GM13976 (cell line): ENCODE data around the gene CADM2.
"Not testable (repeated sequence)": the region's sequence is repeated elsewhere in the genome, so short reads cannot be mapped to it uniquely, and the experiment has no call there.

Experiments
- DNase-seq: peaks from one replicate; pipeline ENCODE4 v3.0.0; 2012; ENCODE audit warnings: low spot score
- in situ Hi-C: fragments of 300-500 bp; cut with MboI; formaldehyde crosslinking; loops from one replicate; pipeline ENCODE4 v1.12.0; 2022; ENCODE audit warnings: low sequenced_read_pairs, mixed read lengths, inconsistent platforms; ENCODE audit not compliant: unreplicated experiment
- TF ChIP-seq, protein P1 (sequence below): IDR thresholded peaks from 2 replicates; pipeline ENCODE4 v1.5.1; 2012; ENCODE audit warnings: borderline replicate concordance, mild to moderate bottlenecking; ENCODE audit not compliant: insufficient read depth; ENCODE audit errors: extremely low read depth, missing control alignments, control extremely low read depth

Gene CADM2

DNA sequence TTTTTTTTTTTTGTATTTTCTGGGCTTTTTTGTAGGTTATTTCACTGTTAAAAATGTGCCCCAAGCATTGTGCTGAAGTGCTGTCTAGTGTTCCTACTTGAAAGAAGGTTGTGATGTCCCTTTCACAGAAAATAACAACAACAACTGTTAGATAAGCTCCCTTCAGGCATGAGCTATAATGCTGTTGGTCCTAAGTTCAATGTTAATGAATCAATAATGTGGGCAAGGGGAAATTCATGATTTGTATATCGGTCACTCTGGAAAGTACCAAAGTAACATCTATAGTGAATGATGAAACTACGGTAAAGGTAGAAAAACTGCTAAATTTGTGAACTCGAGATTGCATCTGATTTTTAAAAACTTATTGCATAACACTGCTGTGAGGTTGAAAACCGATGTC lies 539.4 kb downstream of the CADM2 start:
- in situ Hi-C loops, result no loop called here
- DNase-seq, result no peak
- TF ChIP-seq, protein P1, sequence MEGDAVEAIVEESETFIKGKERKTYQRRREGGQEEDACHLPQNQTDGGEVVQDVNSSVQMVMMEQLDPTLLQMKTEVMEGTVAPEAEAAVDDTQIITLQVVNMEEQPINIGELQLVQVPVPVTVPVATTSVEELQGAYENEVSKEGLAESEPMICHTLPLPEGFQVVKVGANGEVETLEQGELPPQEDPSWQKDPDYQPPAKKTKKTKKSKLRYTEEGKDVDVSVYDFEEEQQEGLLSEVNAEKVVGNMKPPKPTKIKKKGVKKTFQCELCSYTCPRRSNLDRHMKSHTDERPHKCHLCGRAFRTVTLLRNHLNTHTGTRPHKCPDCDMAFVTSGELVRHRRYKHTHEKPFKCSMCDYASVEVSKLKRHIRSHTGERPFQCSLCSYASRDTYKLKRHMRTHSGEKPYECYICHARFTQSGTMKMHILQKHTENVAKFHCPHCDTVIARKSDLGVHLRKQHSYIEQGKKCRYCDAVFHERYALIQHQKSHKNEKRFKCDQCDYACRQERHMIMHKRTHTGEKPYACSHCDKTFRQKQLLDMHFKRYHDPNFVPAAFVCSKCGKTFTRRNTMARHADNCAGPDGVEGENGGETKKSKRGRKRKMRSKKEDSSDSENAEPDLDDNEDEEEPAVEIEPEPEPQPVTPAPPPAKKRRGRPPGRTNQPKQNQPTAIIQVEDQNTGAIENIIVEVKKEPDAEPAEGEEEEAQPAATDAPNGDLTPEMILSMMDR, result no peak

DNA sequence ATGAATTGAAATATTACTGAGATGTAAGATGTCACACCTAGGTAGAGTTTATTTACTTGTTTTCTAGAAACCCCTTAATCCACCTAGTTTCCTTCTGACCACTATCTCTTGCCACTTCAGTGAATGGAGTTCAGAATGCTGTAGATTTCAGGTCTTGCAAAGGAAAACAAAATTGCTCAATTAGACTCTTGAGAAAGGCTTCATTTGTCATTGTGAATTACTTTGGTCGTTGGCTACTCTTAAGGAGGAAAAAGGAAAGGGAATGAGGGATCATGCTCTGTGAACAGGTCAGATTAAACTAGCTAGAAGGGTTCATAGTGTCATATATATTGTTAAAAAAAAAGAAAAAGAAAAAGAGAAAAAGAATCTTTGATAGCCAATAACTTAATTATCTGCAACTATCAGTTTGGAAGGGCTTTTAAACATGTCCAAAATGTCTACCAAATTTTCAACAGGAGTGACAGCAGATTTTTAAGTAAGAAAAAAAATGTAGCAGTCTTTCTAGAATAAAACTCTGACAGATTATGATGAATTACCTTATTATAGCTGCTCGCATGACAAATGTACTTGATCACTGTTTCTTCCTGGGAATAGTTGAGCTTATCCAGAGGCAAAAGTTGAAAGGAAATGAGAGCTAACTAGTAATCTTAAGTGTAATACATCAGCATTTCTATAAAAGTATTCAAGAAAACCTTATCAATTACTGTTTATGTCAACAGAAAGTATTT lies 543.5 kb downstream of the CADM2 start:
- TF ChIP-seq, protein P1, result no peak
- DNase-seq, result no peak
- in situ Hi-C loops, result no loop called here

DNA sequence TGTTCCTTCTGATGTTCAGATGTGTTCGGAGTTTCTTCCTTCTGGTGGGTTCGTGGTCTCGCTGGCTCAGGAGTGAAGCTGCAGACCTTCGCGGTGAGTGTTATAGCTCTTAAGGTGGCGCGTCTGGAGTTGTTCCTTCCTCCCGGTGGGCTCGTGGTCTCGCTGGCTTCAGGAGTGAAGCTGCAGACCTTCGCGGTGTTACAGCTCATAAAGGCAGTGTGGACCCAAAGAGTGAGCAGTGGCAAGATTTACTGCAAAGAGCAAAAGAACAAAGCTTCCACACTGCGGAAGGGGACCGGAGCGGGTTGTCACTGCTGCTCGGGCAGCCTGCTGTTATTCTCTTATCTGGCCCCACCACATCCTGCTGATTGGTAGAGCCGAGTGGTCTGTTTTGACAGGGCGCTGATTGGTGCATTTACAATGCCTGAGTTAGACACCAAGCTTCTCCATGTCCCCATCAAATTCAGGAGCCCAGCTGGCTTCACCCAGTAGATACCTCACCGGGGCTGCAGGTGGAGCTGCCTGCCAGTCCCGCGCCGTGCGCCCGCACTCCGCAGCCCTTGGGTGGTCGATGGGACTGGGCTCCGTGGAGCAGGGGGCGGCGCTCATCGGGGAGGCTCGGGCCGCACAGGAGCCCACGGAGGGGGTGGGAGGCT lies 545.5 kb downstream of the CADM2 start:
- DNase-seq, in situ Hi-C loops: not testable (repeated sequence)

DNA sequence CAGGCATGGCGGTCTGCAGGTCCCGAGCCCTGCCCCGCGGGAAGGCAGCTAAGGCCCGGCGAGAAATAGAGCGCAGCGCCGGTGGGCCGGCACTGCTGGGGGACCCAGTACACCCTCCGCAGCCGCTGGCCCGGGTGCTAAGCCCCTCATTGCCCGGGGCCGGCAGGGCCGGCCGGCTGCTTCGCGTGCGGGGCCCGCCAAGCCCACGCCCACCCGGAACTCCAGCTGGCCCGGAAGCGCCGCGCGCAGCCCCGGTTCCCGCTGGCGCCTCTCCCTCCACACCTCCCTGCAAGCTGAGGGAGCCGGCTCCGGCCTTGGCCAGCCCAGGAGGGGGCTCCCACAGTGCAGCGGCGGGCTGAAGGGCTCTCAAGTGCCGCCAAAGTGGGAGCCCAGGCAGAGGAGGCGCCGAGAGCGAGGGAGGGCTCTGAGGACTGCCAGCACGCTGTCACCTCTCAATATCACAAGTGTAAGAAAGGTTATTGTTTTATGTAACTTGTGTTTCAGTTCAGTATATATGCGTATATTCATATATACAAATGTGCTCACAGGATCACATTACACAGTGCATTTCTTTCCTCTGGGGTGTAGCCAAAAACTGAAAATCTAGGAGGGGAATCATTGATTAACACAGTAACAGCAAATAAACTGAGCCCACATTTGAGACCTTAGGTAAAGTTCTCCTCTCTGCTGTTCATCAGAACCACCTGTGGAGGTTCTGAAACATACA lies 546.2 kb downstream of the CADM2 start:
- in situ Hi-C loops, DNase-seq: not testable (repeated sequence)

DNA sequence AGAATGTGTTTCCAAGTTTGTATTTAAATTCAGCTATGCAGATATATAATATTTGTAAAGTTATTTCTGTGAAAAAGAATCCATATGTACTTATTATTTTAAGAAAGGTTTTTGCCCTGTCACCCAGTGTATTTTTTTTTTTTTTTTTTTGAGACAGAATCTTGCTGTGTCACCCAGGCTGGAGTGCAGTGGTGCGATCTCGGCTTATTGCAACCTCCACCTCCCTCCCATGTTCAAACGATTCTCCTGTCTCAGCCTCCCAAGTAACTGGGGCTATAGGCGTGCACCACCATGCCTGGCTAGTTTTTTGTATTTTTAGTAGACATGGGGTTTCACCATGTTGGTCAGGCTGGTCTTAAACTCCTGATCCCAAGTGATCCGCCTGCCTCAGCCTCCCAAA lies 548.3 kb downstream of the CADM2 start:
- DNase-seq, in situ Hi-C loops: not testable (repeated sequence)

DNA sequence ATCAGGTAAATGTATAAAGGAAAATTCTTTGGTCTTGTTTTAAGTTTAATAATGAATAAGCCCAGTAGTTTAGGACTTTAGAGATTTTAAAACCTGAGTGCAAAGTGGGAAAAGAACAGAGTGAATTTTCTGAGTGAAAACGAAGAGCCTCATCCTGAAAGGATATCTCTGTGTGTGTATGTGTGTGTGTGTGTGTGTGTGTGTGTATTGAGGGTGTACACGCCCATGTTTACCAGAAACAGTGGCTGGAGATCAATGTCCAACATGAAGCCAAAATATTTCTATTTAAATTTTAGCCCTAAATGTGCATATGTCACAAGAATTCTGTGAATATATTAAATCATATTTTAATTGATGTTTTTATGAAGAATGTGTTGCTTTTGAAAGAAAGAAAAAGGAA lies 549.9 kb downstream of the CADM2 start:
- in situ Hi-C loops, result no loop called here
- no peak for DNase-seq
- TF ChIP-seq, protein P1, result no peak

DNA sequence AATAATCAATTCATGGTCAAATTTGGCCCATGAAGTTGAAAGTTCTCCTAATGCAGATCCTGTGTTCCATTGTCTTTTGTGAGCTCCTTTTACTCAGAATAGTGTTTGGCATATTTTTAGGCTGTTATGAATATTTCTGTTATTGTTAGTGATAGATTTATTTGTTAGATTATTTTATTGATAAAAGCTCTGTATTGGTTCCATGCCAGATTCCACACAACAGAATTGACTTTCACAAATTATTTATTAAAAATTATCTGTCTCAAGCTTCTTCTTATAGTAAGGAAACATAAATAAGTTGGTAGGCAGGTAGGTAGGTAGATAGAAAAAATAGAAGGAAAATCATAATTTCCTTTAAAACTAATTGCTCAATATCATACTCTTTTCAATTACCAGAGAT lies 557.4 kb downstream of the CADM2 start:
- in situ Hi-C loops, result no loop called here
- DNase-seq, result no peak
- TF ChIP-seq, protein P1, result no peak

DNA sequence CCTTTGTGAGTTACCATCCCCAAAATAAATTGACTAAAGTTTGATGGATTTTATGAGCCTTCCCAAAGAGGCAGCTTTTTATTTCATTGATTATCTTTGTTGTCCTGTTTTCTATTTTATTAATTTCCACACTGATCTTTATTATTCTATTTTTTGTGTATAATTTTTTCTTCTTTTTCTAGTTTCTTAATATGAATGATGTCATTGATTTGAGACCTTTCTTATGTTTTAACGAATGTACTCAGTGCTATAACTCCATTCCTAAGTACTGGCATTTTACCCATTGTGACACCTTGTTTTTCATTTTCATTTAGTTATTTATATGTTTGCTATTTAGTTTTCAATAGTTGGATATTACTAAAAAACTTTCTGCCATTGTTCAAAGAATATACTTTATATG lies 565.3 kb downstream of the CADM2 start:
- in situ Hi-C loops, result no loop called here
- no peak for DNase-seq
- TF ChIP-seq, protein P1, result no peak
